ENCODE results near the gene LYL1. TPM values are rescaled to one million over a fixed set of nuclear protein-coding genes. Genes with fewer than 3 reads are reported as not detected.

The LYL1 gene
- total and polyA plus RNA-seq, 2 of the 13 experiments (the other 11 are each of a cell fraction or from before 2014, with no cell fraction given), result 0.75 to 0.92 TPM

GRCh38 chr19:13097463-13098258 lies 5.0 kb downstream of the LYL1 start:
- ChIA-PET POLR2A (no interaction called here), CTCF (ENCODE audit: low intra/inter-chr PET ratio, low total read pairs) (no interaction called here)
- H3K27ac ChIP-seq (ENCODE audit: extremely low read length, insufficient read depth, low read length), result no peak overlapping the region
- BruUV-seq (replicated peaks), result no TSS peak
- no peaks in the 10 kb centered on the region for H3K79me2 ChIP-seq (ENCODE audit: insufficient read depth, low read length)
- no peak overlapping the region for H2AFZ ChIP-seq (ENCODE audit: low read length)
- in situ Hi-C loops (cut with HindIII; ENCODE audit: extremely low pct_ligation_motif_present, low pct_unique_long_range_greater_than_20kb) (no loop called here), intact Hi-C loops (cut with micrococcal nuclease; ENCODE audit: unreplicated experiment) (no loop called here)
- no peak overlapping the region for H3K9ac ChIP-seq (ENCODE audit: insufficient read depth, low read depth, low read length)
- H3K9me3 ChIP-seq (ENCODE audit: low read length), result no peaks in the 10 kb centered on the region
- H3K4me1 ChIP-seq (ENCODE audit: insufficient read depth, low read length), result peaks cover 47% of the 10 kb centered on the region
- ATAC-seq, result no peak
- 96% methylated on average over 69 of the region's 69 CpGs for WGBS (ENCODE audit: low lambda C conversion rate)
- H3K27me3 ChIP-seq (ENCODE audit: control insufficient read depth in 1 of 2, insufficient read depth in 2 of 2, low read length in 2 of 2), result no peaks in the 10 kb centered on the region
- TF ChIP-seq MEIS1 (CRISPR knock-in tag; IDR thresholded peaks at IDR 0.05; ENCODE audit: borderline replicate concordance), result no peak
- peak; percentile 14 for TF ChIP-seq HNRNPLL (IDR thresholded peaks at IDR 0.05; ENCODE audit: low read depth, low read length, poor library complexity, severe bottlenecking)
- TF ChIP-seq POLR2G (IDR thresholded peaks at IDR 0.05; ENCODE audit: low read depth, low read length), result 0 out of 2 replicates have a peak, but pooled peaks have one; percentile 0
- no peak for TF ChIP-seq ZNF691 (CRISPR knock-in tag; IDR thresholded peaks at IDR 0.05; ENCODE audit: borderline replicate concordance, low read depth)
- TF ChIP-seq CENPBD1 (CRISPR knock-in tag; IDR thresholded peaks at IDR 0.05; ENCODE audit: borderline replicate concordance, low read depth), result no peak
- no peak for TF ChIP-seq ZNF770 (CRISPR knock-in tag; IDR thresholded peaks at IDR 0.05)
- H3K4me3 ChIP-seq (replicated peaks in 1 of 3; ENCODE audit: insufficient read depth in 1 of 3, low read depth in 2 of 3, low read length in 3 of 3), result no peak overlapping the region
- DNase-seq (ENCODE audit: low spot score), result no peak
- H3K36me3 ChIP-seq (replicated peaks in 1 of 2; ENCODE audit: control insufficient read depth in 1 of 2, insufficient read depth in 2 of 2, low read length in 2 of 2), result no peaks in the 10 kb centered on the region; a peak in 1 of 5 replicates
- no peak for FAIRE-seq
- no peak overlapping the region for H3K4me2 ChIP-seq (ENCODE audit: low read depth, low read length)
- H4K20me1 ChIP-seq (ENCODE audit: insufficient read depth, low read length), result no peaks in the 10 kb centered on the region; the same call in none of the 2 replicates
